HG03575 (cell line): ENCODE data around the gene SIGLEC9.

Experiments used
- ATAC-seq: cut with Tn5 transposase; IDR thresholded peaks from one replicate; pipeline ENCODE4 v1.9.1; 2021; ENCODE audit not compliant: unreplicated experiment, insufficient number of reproducible peaks, low FRiP score; ENCODE audit errors: extremely low read depth

Gene SIGLEC9

GRCh38 chr19:51094696-51095279 lies 29.9 kb upstream of the SIGLEC9 start:
- ATAC-seq = no peak

DNA sequence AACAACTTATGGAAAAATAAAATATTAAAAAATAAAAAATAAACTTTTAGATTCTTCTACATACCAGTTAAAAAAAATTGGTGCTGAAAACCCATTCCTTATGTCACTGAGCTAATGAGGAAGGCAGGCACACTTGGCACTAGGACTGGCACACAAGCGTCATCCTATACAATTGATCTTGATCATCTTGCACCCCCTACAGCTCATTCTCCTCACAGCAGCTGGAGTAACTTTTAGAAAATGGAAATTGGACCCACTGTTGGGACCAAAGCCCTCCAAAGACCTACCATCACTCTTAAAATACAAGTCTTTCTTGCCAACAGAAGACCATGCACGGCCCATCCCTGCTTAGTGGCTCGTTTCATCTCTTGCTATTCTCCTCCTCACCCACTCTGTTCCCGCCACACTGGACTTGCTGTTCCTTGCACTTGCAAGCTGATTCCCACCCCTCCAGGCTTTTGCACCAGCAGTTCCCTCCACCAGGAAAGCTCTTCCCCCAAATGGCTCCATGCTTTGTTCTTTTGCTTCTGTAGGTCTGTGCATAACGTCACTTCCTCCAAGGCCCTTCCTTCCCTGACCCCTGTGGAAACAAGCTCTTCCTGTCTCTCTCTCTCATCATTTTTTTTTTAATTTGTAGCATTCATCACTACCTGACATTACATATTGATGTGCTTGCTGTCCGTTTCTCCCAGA lies 28.1 kb upstream of the SIGLEC9 start:
- ATAC-seq = no peak

- no peak for ATAC-seq
Measured at GRCh38 chr19:51097166-51097738, 27.5 kb upstream of the SIGLEC9 start.

DNA sequence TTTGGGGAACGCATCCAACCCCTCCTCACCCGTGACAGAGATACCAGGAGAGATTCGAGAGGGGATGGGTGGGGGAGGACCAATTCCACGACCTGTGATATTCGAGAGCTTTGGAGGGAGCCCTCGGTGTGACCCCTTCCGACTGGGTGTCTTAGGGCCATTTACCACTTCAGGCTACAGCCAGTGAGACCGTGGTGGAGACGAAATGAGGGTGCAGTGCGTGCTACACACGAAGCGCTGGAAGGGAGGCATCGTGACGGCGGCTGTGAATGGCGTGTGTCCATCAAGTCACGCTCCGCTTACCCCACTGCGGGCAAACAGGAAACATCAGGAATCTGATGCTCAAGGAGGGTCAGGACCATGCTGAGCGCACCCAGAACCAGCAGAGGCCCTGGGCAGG lies 26.9 kb upstream of the SIGLEC9 start:
- no peak for ATAC-seq

DNA sequence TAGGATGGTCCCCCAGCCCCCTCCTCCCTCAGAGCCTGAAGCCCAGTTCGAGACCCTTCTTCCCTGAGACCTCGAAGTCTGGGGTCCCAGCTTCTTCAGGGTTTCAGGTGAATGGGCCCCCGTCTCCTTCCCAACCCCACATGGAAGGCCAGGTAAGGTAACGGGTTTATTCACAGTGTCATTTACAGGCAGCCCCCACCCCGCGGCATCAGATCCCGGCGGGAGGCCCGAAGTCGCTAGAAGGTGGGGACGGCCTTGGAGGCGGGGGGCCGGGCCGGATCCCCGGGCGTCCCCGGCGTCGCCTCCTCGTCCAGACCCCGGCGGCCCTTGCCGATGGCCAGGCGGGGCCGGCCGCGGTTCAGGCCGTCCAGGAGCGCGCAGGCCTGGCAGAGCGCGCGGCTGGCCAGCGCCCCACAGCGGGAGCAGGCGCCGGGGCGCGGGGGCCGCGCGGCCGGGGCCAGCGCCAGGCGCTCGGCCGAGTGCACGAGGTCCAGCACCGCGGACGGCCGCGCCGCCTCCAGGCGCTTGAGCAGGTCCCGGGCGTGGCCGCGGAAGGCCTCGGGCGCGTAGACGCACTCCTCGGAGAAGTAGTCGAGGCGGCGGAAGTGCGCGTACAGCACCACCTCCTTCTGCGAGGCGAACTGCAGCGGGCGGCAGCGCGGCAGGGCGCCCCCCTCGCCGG lies 26.2 kb upstream of the SIGLEC9 start:
- no peak for ATAC-seq

DNA sequence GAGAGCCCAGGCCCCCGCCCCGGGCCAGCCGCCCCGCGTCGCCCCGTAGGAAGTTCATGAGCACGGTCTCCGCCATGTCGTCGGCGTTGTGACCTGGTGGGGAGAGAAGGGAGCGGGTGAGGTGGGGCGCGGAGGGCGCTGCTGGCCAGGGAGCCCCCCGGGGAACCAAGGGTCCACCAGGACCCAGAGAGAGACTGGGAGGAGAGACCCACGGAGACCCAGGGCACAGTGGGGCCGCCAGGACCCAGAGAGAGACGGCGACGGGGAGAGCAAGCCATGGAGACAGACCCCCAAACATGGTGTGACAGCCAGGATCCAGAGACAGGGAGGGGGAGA lies 25.7 kb upstream of the SIGLEC9 start:
- ATAC-seq = no peak

GRCh38 chr19:51100601-51101000 lies 24.1 kb upstream of the SIGLEC9 start:
- ATAC-seq = no peak

- ATAC-seq = no peak
Measured at GRCh38 chr19:51101171-51101865, 23.4 kb upstream of the SIGLEC9 start.

DNA sequence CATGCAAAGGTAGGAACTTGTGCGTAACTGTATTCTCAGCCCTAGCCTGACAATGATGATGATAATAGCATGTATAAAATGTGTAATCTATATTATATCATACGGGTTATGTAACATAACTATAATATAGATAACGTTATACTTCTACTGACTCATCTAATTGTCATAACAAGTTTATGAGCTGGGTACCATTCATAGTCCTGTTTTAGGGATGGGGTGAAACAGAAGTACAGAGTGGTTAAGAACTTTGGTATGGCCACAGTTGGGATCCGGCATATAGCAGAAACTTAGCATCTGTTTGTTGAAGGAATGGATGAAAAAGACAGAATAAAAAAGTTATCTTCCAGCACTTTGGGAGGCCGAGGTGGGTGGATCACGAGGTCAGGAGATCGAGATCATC lies 21.7 kb upstream of the SIGLEC9 start:
- ATAC-seq = no peak

DNA sequence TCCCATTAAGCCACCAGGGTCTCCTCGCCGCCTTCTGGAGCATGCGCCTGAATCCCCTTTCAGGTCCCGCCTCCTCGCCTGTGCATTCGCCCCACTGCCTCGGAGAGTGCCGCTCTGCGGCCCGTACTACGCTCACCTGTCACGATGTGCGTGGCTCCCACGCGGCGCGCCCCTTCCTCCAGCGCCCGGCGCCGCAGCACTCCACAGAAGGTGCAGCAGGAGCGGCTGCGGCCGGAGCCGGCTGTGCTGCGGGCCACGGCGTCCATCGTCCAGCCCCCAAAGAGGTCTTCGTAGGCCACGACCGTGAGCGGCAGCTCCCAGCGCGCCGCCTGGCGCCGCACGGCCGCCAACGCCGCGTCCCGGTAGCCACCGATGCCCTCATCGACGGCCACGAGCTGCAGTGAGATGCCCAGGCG lies 20.8 kb upstream of the SIGLEC9 start:
- ATAC-seq = no peak

DNA sequence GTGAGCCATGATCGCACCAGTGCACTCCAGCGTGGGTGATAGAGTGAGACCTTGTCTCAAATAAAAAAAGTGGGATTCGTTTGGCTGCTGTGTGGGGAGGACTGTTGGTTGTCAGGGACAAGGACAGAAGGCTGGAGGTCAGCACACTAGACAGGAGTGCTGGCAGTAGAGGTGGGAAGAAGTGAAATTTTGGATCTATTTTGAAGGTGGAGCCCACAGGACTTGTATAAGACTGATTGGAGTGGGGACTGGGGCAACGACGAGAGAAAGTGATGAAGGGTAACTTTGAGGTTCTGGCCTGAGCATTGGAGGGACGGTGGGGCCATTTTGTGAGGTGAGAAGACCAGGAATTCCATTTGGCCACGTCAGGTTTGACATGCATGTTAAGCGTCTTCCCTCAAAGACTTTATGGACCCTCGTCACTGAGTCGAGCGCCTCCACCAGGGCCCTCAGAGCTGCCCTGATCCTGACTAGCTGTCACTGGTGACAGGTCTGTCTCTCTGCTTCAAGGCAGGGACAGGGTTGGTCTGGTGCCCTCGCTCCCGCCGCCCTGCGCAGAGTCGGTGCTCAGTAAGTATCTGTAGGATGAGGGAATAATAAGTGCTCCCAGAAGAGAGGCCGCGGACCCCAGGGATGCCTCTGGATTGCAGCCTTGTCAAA lies 17.2 kb upstream of the SIGLEC9 start:
- no peak for ATAC-seq

DNA sequence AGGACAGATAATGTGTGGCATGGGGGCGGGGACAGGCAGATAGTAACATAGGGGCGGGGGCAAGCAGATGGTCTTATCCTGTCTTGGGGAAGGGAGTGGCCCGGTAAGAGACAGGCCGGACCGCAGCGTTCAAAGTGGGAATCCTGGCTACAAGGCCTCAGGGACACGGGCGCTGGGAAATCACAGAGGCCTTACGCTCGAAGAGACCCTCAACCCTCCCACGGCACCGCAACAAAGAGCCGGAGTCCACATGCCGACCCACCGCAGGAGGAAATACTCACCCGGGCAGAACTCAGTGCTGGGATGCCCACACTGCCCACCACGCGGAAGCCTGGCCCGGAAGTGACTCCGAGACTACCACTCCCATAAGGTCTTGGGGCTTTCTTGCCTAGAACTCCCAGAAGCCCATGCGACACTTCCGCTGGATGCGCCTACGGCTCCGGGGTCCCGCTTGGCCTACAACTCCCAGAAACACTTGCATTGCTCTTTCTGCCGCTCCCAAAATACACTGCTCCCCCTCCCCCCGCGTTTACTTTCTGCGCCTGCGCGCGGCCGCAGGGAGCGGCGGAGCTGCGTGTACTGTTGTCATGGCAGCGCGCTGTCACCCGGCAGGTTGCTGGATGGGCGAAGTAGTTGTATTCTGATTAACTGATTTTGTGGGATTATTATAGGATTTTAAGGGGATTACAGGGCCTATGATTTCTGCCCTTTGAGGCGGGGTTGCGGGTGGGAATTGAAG lies 16.5 kb upstream of the SIGLEC9 start, which contains the start of gene CTU1:
TSS of gene CTU1 (minus strand) at position 344 of the 739 bp plus-strand sequence. CDS start 3,840 bp downstream, outside the sequence.
- peak; percentile 42 for ATAC-seq

GRCh38 chr19:51108805-51109146 lies 15.9 kb upstream of the SIGLEC9 start:
- ATAC-seq = peak; percentile 27

- no peak for ATAC-seq
Measured at GRCh38 chr19:51110666-51110971, 14.1 kb upstream of the SIGLEC9 start.

DNA sequence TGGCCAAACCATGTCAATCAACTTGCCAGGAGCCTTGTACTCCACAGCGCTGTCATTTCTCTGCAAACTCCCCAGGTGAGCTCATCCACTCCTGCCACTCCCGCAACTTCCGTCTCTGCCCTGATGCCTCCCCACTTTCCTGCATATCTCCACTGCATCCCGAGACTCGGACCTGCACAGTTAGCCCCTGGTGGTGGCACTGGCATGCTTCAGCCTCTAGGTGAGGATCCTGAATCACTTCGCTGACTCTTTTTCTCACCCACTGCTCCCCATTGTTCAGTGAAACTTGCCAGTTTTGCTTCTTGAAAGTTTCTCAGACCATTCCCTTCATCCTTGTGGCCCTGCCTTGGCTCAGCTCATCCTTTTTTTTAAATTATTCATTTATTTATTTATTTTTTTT lies 13.1 kb upstream of the SIGLEC9 start:
- no peak for ATAC-seq

DNA sequence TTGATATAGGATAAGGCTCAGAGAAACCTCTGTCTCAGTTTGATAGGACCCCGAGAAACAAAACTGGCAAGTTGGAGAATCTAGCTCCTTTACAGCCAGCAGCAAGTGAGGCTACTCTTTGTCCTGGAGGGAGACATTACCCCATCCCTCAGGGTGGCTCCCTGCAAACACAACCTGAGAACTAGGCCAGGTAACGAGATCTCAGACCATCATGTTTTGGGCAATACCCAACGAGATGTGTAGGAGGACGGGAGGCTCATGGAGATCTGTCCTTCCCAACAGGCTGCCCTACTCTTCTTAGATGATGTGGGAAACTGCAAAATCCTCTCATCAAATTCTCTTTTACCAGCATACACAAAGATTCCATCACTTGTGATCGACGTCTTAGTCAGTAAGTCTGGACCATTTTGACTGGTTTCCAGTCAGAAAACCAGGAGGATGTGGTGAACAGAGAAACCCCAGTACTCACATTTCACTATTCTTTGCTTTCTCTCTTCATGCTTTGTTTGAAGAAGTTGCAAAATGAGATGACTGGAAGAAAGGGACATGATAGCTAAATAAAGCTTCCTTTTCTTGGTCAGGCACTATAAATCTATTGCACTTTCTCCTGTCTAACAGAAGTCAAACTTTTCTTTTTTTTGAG lies 10.5 kb upstream of the SIGLEC9 start:
- no peak for ATAC-seq

- no peak for ATAC-seq
Measured at GRCh38 chr19:51116736-51117286, 7.9 kb upstream of the SIGLEC9 start.

GRCh38 chr19:51119101-51119500 lies 5.6 kb upstream of the SIGLEC9 start:
- ATAC-seq = no peak
